ENCODE measurements around the gene FBN1. TPM values are rescaled to one million over a fixed set of nuclear protein-coding genes. Genes with fewer than 3 reads are reported as not detected.

Gene FBN1
- total RNA-seq, 4 donors from 2014 or later: 17.6 to 106 (median 31.2) TPM

DNA sequence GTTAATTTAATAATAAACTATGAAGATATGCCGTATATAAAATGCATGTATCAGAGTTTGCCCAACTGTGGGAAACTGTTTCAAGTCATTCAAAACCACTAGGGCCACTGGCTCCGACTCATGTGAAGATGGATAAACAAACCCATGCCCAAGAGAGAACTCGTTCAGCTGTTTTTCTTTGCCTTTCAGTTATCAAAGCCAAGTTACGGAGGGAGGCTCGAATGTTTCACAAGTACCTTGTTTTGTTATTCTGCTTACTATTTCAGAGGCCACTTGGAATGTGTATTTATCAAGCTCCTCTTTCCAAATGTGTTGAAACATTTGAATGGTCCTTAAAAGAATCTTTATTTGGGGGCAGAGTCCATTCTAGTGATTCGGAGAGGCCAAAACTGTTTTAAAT is 232.2 kb downstream of the FBN1 start:
- Histone ChIP-seq H3K36me3 (no peaks in the 10 kb centered on the region), H3K9me3 (no peaks in the 10 kb centered on the region), H3K4me3 (no peak overlapping the region), H3K27me3 (no peaks in the 10 kb centered on the region), H3K27ac (peak overlapping the region in 2 of 4 donors; percentile 29 to 36), H3K4me1 (no peaks in the 10 kb centered on the region)
- TF ChIP-seq, protein P1, sequence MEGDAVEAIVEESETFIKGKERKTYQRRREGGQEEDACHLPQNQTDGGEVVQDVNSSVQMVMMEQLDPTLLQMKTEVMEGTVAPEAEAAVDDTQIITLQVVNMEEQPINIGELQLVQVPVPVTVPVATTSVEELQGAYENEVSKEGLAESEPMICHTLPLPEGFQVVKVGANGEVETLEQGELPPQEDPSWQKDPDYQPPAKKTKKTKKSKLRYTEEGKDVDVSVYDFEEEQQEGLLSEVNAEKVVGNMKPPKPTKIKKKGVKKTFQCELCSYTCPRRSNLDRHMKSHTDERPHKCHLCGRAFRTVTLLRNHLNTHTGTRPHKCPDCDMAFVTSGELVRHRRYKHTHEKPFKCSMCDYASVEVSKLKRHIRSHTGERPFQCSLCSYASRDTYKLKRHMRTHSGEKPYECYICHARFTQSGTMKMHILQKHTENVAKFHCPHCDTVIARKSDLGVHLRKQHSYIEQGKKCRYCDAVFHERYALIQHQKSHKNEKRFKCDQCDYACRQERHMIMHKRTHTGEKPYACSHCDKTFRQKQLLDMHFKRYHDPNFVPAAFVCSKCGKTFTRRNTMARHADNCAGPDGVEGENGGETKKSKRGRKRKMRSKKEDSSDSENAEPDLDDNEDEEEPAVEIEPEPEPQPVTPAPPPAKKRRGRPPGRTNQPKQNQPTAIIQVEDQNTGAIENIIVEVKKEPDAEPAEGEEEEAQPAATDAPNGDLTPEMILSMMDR (IDR thresholded peaks at IDR 0.05): no peak
- TF ChIP-seq EP300 (IDR thresholded peaks at IDR 0.05; ENCODE audit: low read depth) (no peak), POLR2A (IDR thresholded peaks at IDR 0.05) (no peak), POLR2AphosphoS5 (IDR thresholded peaks at IDR 0.05) (peak in 1 of 3 donors; percentile 26)
- in situ Hi-C loops (cut with MboI; ENCODE audit: low pct_ligation_motif_present in 1 of 4, low pct_unique_long_range_greater_than_20kb in 1 of 4, low sequenced_read_pairs in 3 of 4): no loop called here
- 64 to 73% methylated on average over 6 of the region's 6 CpGs for WGBS, 2 donors (ENCODE audit: low coverage in 1 of 2)
- DNase-seq: no peak
- intact Hi-C loops (cut with DNase I; ENCODE audit: low total_unique reads): no loop called here

DNA sequence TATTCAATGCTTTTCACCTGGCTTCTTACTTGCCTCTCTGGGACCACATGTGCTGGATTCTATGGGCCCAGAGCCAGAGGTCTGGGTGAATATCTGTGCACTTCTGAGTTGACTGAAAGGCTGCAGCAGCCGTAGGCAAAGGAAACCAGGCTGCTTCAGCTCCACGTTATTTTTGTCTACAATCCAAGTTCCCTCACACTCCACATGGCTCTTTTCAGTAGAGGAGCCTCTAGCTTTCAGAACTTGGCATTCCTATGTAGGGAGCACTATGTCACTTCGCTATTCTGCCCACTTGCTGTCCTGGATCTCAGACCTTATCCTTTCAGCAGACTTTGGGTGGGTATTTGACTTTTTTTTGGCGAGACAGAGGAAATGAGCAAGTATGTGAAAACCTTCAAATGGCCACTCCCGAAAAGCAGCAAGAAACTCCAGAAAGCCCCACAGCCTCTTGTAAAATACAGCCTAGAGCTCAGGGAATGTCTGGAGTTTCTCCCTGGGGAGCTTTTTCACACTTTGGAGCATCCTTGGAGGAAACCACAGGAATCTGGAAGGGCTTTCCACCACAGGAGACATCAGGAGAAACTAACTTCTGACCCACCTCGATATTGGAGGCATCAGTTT is 233.4 kb downstream of the FBN1 start:
- in situ Hi-C loops (cut with MboI; ENCODE audit: low pct_ligation_motif_present in 1 of 4, low pct_unique_long_range_greater_than_20kb in 1 of 4, low sequenced_read_pairs in 3 of 4) (no loop called here), intact Hi-C loops (cut with DNase I; ENCODE audit: low total_unique reads) (no loop called here)
- no peaks in the 10 kb centered on the region for H3K4me1 ChIP-seq
- peak overlapping the region in 2 of 4 donors; percentile 19 to 20 for H3K27ac ChIP-seq
- no peak overlapping the region for H3K4me3 ChIP-seq
- WGBS, 2 donors (ENCODE audit: low coverage in 1 of 2): 70% methylated on average over 2 to 6 of the region's 6 CpGs
- no peaks in the 10 kb centered on the region for H3K9me3 ChIP-seq
- DNase-seq: no peak
- no peaks in the 10 kb centered on the region for H3K27me3 ChIP-seq
- H3K36me3 ChIP-seq: no peaks in the 10 kb centered on the region
- TF ChIP-seq EP300 (IDR thresholded peaks at IDR 0.05; ENCODE audit: low read depth) (no peak), POLR2AphosphoS5 (IDR thresholded peaks at IDR 0.05) (no peak), POLR2A (IDR thresholded peaks at IDR 0.05) (no peak)
- TF ChIP-seq, protein P1 (IDR thresholded peaks at IDR 0.05): no peak

DNA sequence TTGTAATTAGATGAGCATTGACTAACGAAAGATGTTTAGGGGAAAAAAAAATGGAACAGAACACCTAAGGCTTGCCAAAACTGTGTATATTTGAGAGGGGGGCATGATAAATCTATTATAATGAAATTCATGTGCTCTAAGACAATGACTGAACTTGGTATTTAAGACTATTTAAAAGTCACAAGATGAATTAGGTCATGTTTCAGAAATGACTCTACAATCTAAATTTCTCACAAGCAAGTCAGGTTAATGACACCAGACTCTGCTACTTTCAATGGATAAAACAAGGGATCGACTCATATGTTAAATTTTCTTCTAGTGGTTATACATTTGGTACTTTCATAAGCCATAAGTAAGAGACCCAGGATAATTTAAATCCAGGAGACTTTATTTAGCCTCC is 235.9 kb downstream of the FBN1 start:
- DNase-seq: no peak
- Histone ChIP-seq H3K4me1 (no peaks in the 10 kb centered on the region), H3K4me3 (no peak overlapping the region), H3K27ac (no peak overlapping the region), H3K9me3 (no peaks in the 10 kb centered on the region), H3K27me3 (no peaks in the 10 kb centered on the region), H3K36me3 (no peaks in the 10 kb centered on the region)
- in situ Hi-C loops (cut with MboI; ENCODE audit: low pct_ligation_motif_present in 1 of 4, low pct_unique_long_range_greater_than_20kb in 1 of 4, low sequenced_read_pairs in 3 of 4): no loop called here
- 74 to 84% methylated on average over 2 of the region's 2 CpGs for WGBS, 2 donors (ENCODE audit: low coverage in 1 of 2)
- TF ChIP-seq EP300 (IDR thresholded peaks at IDR 0.05; ENCODE audit: low read depth) (no peak), POLR2AphosphoS5 (IDR thresholded peaks at IDR 0.05) (no peak), POLR2A (IDR thresholded peaks at IDR 0.05) (no peak)
- TF ChIP-seq, protein P1 (IDR thresholded peaks at IDR 0.05): no peak
- intact Hi-C loops (cut with DNase I; ENCODE audit: low total_unique reads): no loop called here

DNA sequence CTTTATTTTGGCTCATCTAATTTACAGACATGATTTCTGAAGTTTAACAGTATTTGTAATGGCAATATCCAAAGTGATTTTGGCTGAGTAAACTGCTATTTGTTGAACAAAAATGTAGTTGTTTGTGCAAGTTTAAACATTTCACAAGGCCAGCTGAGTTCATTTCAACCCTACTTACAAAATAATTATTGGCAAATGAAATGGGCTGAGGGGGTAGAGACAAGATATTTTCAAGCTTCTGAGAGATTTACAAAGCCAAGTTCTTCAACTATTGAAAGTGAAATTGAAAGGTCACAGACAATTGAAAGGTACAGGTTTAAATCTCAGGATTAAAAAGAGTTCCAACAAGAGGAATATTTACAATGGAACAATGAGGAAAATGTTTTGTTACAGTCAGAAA is 237.2 kb downstream of the FBN1 start:
- Histone ChIP-seq H3K4me3 (no peak overlapping the region), H3K27ac (peak overlapping the region in 1 of 4 donors; percentile 18), H3K4me1 (no peaks in the 10 kb centered on the region), H3K9me3 (no peaks in the 10 kb centered on the region), H3K36me3 (no peaks in the 10 kb centered on the region), H3K27me3 (no peaks in the 10 kb centered on the region)
- intact Hi-C loops (cut with DNase I; ENCODE audit: low total_unique reads) (no loop called here), in situ Hi-C loops (cut with MboI; ENCODE audit: low pct_ligation_motif_present in 1 of 4, low pct_unique_long_range_greater_than_20kb in 1 of 4, low sequenced_read_pairs in 3 of 4) (no loop called here)
- TF ChIP-seq, protein P1 (IDR thresholded peaks at IDR 0.05): no peak
- TF ChIP-seq EP300 (IDR thresholded peaks at IDR 0.05; ENCODE audit: low read depth): no peak
- no peak for TF ChIP-seq POLR2AphosphoS5 (IDR thresholded peaks at IDR 0.05)
- no peak for TF ChIP-seq POLR2A (IDR thresholded peaks at IDR 0.05)
- no peak for DNase-seq
